NCI-H2029 treated with DMSO at 0.1 percent for 48 hours (cell line): ENCODE data around the gene ABCB4.

Experiments used
- DNase-seq: peaks from one replicate; lab custom pipeline; 2025; lab: John Stamatoyannopoulos, UW

ABCB4 gene

DNA sequence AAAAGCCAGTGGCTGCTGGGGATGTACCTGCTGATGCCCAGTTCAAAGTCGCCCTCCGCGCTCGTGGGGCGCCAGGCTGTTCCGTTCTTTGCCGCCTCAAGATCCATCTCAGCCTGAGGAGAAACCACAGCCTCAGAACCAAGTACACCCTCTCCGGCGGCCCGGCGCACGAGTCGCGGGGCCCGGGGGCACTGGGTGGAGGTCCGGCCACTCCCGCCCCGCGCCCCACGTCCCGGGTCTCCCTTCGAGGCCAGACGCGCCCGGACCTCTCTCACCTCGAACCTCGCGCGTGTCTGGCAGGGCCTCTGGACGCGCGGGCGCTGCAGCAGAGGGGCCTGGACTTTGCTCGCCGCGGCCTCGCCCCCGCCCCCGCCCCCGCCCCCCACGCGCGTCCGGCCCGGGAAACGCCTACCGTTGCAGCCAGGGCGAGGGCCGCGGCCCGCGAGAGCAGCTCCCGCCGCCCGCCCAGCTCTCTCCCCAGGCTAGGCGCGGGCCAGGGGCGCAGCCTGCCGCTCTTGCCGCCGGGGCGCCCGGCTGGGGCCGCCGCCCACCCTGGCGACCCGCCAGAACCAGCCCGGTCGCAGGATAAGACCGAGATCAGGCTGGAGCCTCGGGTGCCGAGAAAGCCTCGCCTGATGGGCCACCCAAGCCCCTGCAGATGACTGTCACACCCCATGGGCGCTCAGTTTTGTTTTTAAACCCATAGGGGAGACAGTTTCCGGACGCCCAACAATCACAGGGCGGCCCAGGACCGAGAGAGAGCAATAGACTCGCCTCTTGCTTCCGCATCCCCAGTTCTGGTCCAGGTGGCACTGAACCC, at the start of gene ABCB4:
TSS of gene ABCB4 (minus strand) at position 322 of the 820 bp plus-strand sequence. CDS start at position 107, 215 bp downstream.
- DNase-seq: no peak

DNA sequence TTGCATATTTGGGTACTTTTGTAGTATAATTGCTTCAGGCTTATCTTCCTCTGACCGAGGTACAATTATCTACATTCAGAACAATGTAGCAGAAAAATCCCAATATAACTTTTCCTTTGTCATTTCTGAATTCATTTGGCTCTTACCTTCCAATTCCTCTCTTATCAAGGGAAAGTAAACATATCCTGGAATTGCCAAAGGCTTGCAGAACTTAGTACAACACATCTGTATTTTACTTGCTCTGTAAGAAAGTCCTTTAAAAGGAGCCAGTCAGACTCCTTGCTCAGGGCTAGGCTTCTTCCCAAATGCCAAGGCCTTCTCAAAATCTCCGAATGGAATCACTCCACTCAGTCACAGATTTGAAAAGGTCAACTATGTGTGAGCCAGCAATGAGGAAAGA, 43.3 kb upstream of the ABCB4 start:
- DNase-seq: no peak

DNA sequence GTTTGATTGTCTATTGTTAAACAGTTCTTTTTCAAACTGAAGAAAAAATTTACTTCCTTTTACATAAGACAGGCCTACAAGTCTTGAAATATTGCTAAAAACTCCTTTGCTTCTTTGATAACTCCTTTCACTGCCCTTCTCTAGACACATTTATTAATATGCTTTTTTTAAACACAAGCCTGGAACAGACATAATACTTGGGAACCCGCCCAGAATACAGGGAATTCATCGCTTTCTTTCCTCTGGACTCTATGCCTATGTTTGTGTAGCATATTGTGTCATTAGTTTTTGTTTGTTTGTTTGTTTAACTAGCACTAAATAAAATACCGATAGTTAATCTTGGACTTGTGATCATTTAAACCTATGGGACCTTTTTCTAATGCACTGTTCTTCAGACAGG, 42.4 kb upstream of the ABCB4 start:
- DNase-seq: no peak

DNA sequence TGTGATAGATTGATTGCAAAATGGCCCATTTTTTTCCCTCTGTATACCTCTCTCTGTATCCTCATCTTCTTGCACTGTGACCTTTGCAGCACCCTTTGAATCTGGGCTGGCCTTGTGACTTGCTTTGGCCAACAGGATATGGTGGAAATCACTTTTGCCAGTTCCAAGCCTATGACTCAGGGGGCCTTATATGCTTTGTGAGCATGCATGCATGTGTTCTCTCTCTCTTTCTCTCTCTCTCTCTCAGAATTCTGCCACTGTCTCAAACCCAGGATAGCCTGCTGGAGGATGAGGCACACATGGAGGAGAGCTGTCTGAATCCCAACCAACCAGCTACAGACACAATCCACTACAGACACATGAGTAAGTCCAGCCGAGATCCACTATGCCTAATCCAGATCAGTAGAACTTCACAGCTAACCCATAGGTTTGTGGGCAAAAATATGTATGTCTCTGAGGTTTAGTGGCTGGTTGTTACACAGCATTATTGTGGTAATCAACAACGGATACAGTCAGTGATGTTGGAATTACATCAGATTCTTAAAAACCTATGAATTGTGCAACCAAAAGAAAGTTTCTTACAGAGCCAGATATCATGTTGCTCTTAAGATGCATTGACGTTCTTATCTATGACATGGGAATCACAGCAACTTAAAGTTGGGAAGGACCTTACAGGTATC, 41.8 kb upstream of the ABCB4 start:
- no peak for DNase-seq

DNA sequence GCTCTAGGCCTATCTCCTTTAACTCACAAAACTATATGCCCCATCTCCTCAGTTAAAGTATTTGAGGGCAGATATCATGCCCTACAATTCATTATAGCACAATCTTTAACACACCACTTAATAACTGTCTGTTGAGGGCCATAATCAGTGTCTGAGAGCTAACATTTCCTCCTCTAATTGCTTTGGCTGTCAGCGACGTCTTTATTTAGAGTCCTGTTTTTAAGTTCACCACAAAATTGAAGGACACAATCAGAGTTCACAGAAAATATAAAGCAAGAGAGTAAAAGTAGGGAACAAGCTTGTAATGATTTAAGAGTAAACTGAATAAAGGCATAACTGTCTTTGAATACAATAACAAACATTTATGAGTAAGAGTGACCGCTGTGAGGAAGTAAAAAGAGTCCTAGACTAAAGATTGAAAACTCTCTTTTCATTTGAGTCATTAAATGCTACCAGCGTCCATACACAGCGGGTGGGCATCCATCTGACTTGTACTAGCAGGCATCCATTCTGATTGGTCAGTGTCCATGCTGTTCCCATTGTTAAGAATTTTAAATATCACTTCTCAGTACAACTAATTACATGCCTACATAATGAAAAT, 38.4 kb upstream of the ABCB4 start:
- DNase-seq: no peak

DNA sequence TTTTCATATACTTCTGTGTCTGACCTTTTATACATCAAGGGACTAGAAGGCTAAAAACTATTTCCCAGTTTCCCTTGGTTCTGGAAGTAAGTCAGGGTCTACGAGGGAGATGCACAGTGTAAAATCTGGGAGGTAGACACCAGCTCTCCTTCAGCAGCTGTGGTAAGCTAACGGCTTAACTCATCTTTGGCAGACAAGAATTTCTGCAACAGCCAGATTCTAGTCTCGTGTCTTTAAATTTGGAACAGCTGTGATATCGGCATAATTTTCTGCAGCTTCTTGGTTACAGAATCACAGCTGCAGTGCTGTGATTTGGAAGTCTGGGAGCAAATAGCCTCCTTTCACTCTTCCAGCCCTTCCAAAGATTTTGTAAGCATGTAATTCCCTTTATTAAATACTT, 37.4 kb upstream of the ABCB4 start:
- DNase-seq: no peak

DNA sequence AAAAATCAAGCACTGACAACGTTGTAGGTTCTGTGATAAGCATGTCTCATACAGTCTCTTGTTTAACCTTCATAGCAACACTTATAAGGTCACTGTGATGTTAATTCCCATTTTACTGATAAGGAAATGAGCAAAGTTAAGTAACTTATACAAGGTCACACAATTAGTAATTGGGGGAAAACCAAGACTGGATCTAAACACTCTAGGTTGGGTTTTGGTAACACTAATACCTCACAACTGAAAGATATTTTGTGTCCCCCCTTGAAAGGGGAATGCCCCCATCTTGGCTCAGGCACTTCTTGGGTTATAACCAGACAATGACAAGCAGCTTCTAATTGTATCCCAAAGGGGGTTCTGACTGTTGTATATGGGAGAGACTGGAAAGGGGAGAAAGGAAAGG, 36.0 kb upstream of the ABCB4 start:
- no peak for DNase-seq

DNA sequence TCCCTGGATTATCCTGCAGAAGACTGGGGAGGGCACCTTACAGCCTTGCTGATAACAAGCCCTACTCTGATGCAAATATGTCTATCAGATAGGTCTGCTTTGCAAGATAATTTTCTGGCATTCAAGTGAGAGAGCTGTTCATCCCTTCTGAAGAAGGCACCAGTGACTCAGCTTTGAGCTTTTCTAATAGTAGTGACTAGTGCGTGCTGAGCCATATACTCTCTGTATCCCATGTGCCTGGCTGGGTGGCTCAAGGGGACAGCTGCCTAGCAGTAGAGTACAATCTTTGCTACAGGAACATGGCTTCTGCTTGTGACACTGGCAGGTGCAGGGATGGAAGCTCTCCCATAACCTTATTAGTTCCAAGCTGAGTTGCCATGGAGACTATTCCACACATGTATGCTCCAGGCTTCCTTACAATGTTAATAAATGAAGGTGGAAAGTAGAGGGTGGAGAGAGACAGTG, 35.0 kb upstream of the ABCB4 start:
- no peak for DNase-seq

DNA sequence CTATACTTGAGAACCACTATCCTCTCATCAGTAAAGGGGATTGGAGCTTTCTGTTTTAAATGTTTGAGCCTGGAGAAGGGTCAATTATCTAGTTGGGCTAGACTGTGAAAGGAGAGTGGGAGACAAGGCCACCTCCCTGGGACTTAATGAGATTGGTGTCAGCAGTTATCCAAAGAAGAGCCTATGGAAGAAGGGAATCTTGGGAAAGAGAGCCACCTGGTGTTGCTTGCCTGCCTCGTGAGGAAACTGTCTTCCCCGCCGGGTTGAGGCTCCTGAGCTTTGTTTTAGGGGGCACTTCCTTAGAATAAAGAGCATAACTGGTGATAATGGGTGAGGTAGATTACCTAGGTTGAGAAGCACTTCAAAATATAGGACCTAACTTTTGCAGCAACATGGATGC, 32.0 kb upstream of the ABCB4 start:
- no peak for DNase-seq

DNA sequence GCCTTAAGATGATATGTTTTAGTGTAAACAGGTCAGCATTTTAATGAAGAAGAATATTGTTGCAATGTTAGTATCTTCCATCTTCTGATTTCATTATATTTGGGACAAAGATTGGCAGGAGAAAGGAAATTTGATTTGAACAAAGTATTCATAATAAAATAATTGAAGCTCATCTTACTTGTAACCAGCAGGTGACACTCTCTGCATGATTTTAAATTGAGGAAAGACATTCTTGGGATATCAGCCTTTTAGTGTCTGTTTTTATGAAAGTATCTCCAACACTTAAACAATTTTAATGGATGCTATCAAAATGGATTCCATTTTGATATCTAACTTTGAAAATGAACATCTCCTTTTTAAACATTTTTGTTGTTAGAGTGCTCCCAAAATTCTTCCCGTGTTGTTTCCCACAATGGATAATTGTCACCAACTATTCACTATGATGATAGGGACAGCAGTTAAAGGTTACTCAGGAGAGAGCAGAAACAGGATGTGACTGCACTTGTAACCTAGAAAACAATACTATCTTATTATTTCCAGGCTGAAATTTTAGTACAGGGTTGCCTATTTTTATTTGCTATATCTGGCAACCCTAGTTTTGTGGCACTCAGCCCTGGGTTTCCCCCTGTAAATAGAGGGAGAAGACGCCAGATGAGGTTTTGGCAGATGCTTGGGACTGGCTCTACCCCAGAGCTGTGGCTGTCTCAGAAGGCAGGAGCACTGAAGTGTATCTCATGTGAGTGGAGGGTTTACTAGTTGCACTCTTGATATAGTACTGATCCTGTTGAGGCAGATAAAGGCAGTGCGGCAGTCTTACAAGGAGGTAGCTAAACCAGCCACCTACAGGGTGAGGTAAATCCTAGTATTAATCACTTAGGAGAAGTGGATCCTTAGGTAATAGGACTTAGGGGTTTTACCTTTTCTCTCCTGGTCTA, 31.0 kb upstream of the ABCB4 start:
- no peak for DNase-seq

DNA sequence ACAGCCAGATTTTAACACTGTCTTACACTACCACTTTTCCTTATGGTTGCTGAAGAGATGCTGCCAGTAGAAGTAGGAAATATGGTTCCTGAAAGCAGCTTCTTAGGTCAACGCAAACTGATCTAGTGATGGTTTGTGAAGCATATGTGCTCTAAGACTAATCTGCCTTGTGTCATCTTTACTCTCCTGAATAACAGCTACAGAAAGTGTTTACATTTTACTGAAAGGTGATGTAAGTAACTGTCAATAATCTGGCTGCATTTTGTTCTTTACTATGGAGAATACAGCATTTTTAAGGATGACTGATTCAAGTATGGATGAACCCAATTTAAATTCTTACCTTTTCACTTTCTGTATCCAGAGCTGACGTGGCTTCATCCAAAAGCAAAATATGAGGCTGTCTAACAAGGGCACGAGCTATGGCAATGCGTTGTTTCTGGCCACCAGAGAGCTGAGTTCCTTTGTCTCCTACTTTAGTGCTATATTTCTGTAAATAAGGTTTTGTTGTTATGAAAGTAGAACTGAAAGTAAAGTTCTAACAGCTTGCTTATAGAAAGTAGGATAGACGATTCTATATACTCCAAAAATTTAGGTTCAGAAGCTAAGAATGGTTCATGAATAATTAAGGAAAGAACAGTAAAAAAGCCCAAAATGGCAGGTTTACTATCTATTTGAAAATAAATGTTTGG, 30.2 kb upstream of the ABCB4 start:
- DNase-seq: no peak

DNA sequence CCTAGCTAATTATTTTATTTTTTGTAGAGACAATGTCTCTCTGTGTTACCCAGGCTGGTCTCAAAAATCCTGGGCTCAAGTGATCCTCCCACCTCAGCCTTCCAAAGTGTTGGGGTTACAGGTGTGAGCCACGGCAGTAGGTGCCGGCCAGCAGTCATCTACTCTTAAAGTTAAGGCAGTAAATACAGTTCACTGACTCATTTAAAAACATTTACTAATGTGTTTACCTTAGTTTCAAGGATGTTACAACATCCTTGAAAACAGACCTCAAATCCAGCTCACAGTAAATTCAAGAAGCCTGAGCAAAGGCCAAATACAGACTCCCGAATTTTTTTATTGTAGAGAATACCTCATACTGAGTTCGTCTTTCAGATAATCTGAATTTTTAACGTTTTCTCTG, 29.6 kb upstream of the ABCB4 start:
- DNase-seq: no peak

DNA sequence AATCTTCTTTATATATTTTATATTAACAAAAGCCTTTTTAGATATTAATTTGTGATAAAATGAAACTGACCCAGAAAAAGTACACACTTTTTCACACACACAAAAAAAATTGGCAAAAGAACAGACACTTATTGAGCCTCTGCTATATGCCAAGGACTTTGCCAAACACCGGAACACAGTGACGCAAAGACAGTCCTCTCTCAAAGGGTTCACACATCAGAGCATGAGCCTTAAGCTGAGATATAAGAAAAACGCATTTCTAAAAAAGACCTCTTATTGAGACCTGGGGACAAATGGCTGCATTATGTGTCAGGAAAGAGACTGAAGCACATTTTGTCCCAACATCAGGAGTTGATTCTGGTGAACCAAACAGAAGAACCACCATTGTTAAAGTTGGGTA, 24.0 kb upstream of the ABCB4 start:
- no peak for DNase-seq

DNA sequence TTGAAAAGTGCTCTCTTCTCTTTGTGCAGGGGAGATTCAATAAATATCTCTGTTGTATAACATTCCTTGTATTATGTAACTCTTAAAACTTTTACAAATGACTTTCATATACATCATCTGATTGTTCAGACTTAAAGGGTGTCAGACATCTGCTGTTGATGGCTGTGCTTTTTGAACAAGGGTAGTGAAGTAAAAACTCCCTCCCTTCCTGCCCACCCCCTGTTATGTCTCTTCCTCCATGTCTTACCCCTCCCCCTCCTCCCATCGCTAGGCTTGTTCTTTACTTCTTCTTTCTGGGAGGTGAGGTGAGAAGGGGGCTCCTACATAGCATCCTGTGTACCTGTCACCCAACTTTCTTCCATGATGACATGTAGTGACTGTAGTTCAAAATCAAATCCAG, 23.4 kb upstream of the ABCB4 start:
- no peak for DNase-seq

DNA sequence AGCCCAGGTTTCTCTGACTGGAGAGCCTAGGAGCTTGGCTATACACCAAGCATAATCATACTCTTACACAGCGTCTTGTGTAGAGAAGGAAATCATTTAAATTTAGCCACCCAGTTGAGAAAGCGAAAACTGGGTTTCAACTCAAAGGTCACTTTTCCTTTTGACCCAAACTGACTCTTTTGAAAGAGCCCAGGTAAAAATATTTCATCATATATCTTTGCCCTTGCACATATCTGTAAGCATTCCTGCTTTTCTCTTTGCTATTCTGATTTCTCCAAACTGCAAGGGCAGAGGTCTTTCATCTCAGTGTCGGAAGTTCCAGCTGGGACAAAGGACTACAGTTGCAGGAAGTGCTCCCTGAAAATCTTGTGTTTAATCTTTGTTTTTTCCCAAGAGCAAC, 22.0 kb upstream of the ABCB4 start:
- no peak for DNase-seq

DNA sequence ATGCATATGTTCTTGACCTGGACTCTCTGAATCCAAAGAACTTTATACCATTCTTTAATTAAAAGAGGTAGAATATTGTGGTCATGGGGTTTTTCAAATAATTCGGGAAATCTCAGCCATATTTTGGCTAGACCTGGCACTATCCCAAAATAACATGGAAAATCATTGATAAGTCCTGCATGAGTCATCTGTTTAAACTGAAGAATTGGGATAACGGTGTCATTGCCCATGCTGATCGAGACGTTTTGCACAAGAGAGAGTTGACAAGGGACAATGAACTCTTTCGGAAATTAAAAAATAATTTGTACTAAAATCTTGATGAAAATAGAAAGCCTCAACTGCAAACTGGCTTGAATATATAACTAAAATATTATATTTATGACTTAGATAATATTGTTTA, 19.9 kb upstream of the ABCB4 start:
- no peak for DNase-seq

DNA sequence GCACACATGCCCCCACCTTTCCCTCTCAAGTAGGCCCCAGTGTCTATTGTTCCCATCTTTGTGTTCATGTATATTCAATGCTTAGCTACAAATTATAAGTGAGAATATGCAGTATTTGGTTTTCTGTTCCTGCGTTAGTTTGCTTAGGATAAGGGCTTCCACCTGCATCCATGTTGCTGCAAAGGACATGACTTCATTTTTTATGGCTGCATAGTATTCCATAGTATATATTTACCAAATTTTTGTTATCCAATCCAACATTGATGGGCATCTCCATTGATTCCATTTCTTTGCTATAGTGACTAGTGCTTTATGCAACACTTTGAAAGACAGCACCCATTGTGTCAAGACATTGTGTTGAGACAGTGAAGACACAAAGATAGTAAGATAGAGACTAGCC, 19.0 kb upstream of the ABCB4 start:
- no peak for DNase-seq

DNA sequence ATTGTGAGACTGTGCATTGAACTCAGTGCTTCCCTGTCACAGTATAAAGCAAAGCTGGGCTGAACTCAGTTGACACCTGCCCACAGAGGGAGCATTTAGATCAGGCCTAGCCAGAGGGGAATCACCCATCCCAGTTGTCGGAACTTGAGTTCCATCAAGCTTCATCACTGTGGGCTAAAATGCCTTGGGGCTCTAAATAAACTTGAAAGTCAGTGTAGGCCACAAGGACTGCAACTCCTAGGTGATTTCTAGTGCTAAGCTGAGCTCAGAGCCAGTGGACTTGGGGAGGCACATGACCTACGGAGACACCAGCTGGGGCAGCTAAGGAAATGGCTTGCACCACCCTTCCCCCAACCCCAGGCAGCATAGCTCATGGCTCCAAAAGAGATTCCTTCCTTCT, 7.7 kb upstream of the ABCB4 start:
- DNase-seq: no peak

DNA sequence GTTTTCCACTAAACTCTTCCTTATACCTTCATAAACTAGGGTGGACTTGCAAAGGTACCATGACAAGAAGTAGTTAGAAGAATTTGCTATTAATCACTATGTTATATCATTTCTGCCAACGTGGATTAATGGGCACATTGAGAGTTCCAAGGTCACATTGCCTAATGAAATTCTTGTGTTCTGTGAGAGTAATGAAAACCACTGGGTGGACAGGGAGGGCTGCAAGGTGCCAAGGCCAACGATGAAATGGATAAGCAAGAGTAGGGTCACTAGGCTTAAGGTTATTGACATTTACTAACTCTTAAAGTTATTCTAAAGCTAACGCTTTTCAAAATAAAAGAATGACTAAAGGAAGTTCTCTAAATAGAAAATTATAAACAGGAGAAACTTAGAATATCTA, 6.6 kb upstream of the ABCB4 start:
- no peak for DNase-seq

DNA sequence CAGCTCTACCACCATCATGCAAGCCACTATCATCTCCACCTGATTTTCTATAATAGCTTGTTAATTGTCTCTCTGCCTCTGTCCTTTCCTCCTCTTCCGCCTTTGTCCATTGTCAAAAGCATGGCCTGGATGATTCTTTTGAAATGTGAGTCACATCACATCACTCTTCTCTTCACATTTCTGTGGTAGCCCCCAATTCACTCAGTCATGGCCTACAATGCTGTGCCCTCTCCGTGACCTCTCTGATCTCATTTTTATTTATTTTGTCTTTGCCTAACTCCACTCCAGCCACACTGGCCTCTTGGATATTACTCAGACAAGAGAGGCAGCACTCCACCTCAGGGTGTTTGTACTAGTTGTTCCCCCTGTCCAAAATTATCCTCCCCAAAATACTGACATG, 4.9 kb upstream of the ABCB4 start:
- DNase-seq: no peak

DNA sequence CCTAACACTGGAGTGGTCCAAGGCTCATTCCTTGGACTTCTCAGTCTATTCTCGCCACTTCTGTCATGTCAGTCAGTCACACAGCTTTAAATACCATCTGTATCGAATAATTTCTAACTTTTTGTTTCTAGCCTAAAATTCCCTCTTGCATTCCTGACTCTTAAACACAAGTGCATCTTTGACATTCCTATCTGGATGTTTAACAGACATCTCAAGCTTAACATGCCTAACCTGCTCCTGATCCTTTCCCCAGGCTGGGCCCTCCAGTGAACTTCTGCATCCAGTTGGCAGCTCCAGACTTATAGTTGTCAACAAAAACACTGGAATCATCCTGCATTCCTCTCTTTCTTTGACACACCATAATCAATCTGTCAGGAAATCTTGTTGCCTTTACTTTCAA, 4.5 kb upstream of the ABCB4 start:
- DNase-seq: no peak

DNA sequence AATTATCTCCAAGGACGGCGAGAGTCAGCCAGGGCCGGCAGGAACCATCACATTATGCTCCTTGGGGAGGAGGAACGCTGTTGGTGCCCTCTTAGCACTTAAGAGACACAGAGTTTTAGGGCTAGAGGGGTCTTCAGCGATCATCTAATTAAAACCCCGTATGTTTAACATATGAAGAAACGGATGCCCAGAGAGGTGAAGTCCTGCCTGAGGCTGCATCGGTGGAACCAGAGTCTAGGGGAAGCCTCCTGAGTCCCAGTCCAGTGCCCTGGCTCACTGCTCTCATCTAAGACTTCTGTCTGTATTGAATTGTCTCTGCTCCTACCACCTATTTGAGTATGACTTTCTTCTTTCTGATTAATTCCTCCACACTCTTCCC, 688 bp upstream of the ABCB4 start:
- no peak for DNase-seq
